Suprapubic skin (tissue), 4 donors: ENCODE measurements around the gene GAK. TPM values are rescaled to one million over a fixed set of nuclear protein-coding genes. Genes with fewer than 3 reads are reported as not detected.
"Not testable (repeated sequence)": the region's sequence is repeated elsewhere in the genome, so short reads cannot be mapped to it uniquely, and the experiment has no call there.

ENCODE experiments used
- DNase-seq, 2 donors: peaks; one replicate each; pipeline ENCODE4 v3.0.0-alpha.2; 2019; ENCODE audit warnings: low spot score in 2 of 2
- H3K27ac ChIP-seq: fragments of 200-600 bp; sonication (generic); one replicate; pipeline ENCODE4 v1.5.1; 2019
- H3K27me3 ChIP-seq: fragments of 200-600 bp; sonication (generic); one replicate; pipeline ENCODE4 v1.5.1; 2019
- H3K36me3 ChIP-seq: fragments of 200-600 bp; sonication (generic); one replicate; pipeline ENCODE4 v1.5.1; 2019
- H3K4me1 ChIP-seq: fragments of 200-600 bp; sonication (generic); one replicate; pipeline ENCODE4 v1.5.1; 2019
- H3K4me3 ChIP-seq: fragments of 200-600 bp; sonication (generic); one replicate; pipeline ENCODE4 v1.5.1; 2019; ENCODE audit warnings: mild to moderate bottlenecking
- H3K9me3 ChIP-seq: fragments of 200-600 bp; sonication (generic); one replicate; pipeline ENCODE4 v1.5.1; 2019
- EP300 ChIP-seq: sonication (generic); formaldehyde crosslinking; IDR thresholded peaks from one replicate; pipeline ENCODE4 v1.6.1; 2017; ENCODE audit warnings: antibody characterized with exemption
- POLR2A ChIP-seq, 2 donors: fragments of 450-650 bp; IDR thresholded peaks; one replicate each; pipeline ENCODE4 v1.6.1; 2017; ENCODE audit warnings: antibody characterized with exemption in 2 of 2, mild to moderate bottlenecking in 2 of 2, moderate library complexity in 2 of 2
- POLR2AphosphoS5 ChIP-seq, 3 donors: sonication (generic); formaldehyde crosslinking; IDR thresholded peaks; one replicate each; pipeline ENCODE4 v1.6.1; 2017; ENCODE audit warnings: antibody characterized with exemption in 3 of 3
- WGBS: methylation state at CpG from one replicate; pipeline ENCODE4 v1.1.5; 2018; 5-methylcytosine and 5-hydroxymethylcytosine counted together
- total RNA-seq, 4 donors: library from RNA; depleted of rRNA; stranded (reverse); fragments of >200 nt; gene quantifications; one replicate each; pipeline ENCODE4 v1.1.0, GENCODE V29; 2016
- TF ChIP-seq, protein P1 (sequence below), 2 donors: fragments of 200-600 bp in 1 of 2; fragments of 450-650 bp in 1 of 2; sonication (generic) in 1 of 2; IDR thresholded peaks; one replicate each; pipeline ENCODE4 v1.5.1; 2016 to 2019; ENCODE audit warnings: antibody characterized with exemption in 2 of 2, mild to moderate bottlenecking in 1 of 2, moderate library complexity in 1 of 2

Gene GAK
- total RNA-seq, result 100 to 1,000 TPM; 108 to 166 (median 132) TPM

DNA sequence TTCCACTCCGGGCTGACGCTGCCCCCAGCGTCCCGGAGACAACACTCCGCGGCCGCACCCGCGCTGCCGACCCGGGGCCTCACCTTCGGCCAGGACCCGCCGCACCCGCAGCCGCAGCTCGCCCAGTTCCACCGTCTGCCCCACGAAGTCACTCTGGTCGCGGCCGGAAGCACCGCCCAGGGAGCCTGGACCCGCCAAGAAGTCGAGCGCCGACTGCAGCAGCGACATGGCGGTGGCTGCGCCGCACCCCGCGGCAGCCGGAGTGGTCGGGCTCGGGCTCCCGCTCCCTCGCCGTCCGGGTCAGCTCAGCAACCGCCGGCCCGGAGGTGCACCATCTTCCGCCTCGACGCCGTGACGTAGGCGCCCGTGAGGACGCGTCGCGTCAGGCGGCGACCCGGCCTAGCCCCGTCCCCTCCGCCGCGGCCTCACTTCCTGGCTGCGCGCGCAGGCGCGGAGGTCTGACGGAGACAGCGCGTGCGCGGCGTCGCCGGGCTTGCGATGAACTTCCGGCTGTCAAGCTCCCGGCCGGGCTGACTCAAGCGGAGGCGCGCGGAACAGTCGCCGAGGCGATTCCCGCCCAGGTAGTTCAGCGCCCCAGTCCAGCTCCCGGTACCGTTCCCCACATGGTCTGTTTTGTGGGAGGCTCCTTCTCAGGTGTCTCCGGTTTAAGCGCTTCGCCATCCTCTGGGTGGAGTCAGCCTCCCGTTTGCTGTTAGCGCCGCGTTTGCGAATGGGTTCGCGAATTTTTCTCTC lies at the start of gene GAK, which contains the start of gene TMEM175:
GAK (minus strand) TSS at position 357 of the 753 bp plus-strand sequence; CDS start at position 228, 129 bp downstream.
TMEM175 (plus strand) TSS at position 501 of the 753 bp plus-strand sequence. CDS start 15,280 bp downstream, outside the sequence.
- WGBS, result 0% methylated on average over 25 of the region's 99 CpGs
- peaks cover 50% of the 10 kb centered on the region for H3K4me1 ChIP-seq
- H3K4me3 ChIP-seq, result peak within 1 kb of the TSS; percentile 96
- peak within 1 kb of the TSS; percentile 92 for H3K27ac ChIP-seq
- H3K9me3 ChIP-seq, result no peaks in the 10 kb centered on the region
- H3K36me3 ChIP-seq, result no peaks in the 10 kb centered on the region
- peak; percentile 96 to 97 for DNase-seq
- peak in 1 of 2 donors; percentile 60 for TF ChIP-seq POLR2A (IDR thresholded peaks at IDR 0.05)
- TF ChIP-seq, protein P1, sequence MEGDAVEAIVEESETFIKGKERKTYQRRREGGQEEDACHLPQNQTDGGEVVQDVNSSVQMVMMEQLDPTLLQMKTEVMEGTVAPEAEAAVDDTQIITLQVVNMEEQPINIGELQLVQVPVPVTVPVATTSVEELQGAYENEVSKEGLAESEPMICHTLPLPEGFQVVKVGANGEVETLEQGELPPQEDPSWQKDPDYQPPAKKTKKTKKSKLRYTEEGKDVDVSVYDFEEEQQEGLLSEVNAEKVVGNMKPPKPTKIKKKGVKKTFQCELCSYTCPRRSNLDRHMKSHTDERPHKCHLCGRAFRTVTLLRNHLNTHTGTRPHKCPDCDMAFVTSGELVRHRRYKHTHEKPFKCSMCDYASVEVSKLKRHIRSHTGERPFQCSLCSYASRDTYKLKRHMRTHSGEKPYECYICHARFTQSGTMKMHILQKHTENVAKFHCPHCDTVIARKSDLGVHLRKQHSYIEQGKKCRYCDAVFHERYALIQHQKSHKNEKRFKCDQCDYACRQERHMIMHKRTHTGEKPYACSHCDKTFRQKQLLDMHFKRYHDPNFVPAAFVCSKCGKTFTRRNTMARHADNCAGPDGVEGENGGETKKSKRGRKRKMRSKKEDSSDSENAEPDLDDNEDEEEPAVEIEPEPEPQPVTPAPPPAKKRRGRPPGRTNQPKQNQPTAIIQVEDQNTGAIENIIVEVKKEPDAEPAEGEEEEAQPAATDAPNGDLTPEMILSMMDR (IDR thresholded peaks at IDR 0.05), result no peak
- TF ChIP-seq POLR2AphosphoS5 (IDR thresholded peaks at IDR 0.05), result peak in 2 of 3 donors; percentile 7 to 86
- H3K27me3 ChIP-seq, result no peaks in the 10 kb centered on the region

DNA sequence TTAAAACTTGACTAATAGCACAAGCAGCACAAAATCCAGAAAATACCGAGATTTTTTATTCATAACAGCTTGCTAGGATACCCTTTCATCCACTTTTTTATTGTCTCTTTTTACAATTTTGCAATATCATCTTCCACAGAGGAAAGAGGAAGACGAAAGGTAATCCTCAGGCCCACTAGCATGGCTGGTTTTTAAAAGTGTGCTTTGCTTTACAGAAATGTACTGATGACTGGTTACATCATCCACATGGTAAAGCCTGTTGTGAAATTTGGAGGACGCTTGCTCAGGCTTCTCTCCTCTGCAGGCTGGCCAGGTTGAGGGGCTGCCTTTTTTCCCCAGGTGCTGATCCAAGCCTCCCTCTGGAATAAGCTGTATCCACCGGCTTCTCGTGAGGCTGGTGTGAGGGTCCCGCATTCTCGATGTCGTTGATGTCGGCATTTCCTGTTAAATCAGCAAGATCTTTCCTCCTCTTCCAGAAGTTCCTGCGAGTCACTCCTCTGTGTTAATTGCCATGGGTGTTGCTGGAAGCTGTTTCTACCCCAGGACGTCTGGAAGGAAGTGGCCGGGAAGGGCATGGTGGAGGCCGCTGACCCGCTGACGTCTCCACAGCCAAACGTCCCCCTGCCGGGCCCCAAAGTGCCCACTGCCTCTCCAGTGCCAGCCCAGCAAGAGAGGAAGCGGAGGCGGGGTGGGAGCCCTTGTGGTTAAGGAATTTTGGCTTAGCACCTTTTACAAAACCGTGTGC lies 47.0 kb upstream of the GAK start:
- no peaks in the 10 kb centered on the region for H3K36me3 ChIP-seq
- no peak overlapping the region for H3K27ac ChIP-seq
- no peaks in the 10 kb centered on the region for H3K4me1 ChIP-seq
- no peak overlapping the region for H3K4me3 ChIP-seq
- no peak for DNase-seq
- H3K27me3 ChIP-seq, result no peaks in the 10 kb centered on the region
- 62% methylated on average over 11 of the region's 20 CpGs for WGBS
- no peak for TF ChIP-seq POLR2AphosphoS5 (IDR thresholded peaks at IDR 0.05)
- no peaks in the 10 kb centered on the region for H3K9me3 ChIP-seq

DNA sequence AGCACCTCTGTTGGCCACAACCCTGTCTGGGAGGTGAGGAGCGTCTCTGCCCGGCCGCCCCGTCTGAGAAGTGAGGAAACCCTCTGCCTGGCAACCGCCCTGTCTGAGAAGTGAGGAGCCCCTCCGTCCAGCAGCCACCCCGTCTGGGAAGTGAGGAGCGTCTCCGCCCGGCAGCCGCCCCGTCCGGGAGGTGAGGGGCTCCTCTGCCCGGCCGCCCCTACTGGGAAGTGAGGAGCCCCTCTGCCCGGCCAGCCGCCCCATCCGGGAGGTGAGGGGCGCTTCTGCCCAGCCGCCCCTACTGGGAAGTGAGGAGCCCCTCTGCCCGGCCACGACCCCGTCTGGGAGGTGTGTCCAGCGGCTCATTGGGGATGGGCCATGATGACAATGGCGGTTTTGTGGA lies 43.9 kb upstream of the GAK start:
- not testable (repeated sequence) for H3K36me3 ChIP-seq, H3K27ac ChIP-seq, H3K27me3 ChIP-seq, DNase-seq, H3K4me3 ChIP-seq, H3K9me3 ChIP-seq
- H3K4me1 ChIP-seq, result peaks cover 25% of the 10 kb centered on the region
- WGBS, result 100% methylated on average over 12 of the region's 25 CpGs

DNA sequence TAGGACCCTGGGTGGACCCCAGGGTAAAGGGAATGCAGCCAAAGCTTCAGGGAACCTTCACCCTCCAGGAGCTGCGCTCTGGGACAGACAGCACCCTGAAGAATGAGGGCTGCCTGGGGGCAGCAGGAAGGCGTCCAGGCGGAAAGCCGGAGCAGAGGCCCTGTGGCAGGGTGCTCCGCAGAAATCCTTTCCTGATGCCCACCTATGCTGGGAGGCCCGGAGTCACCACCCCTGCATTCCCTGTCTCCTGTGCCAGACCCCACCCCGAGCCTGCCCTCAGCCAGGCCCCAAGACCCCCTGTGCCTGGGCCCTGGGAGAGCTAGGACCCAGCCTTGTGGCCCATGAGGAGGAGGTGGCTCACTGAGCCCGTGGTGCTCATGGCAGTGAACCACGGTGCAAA lies 42.6 kb upstream of the GAK start:
- Histone ChIP-seq H3K4me3 (no peak overlapping the region), H3K27me3 (no peaks in the 10 kb centered on the region), H3K27ac (no peak overlapping the region), H3K4me1 (peaks cover 35% of the 10 kb centered on the region), H3K9me3 (no peaks in the 10 kb centered on the region), H3K36me3 (no peaks in the 10 kb centered on the region)
- TF ChIP-seq, protein P1 (IDR thresholded peaks at IDR 0.05), result no peak
- TF ChIP-seq EP300 (no peak), POLR2AphosphoS5 (IDR thresholded peaks at IDR 0.05) (no peak), POLR2A (IDR thresholded peaks at IDR 0.05) (no peak)
- WGBS, result 78% methylated on average over 7 of the region's 9 CpGs
- no peak for DNase-seq

DNA sequence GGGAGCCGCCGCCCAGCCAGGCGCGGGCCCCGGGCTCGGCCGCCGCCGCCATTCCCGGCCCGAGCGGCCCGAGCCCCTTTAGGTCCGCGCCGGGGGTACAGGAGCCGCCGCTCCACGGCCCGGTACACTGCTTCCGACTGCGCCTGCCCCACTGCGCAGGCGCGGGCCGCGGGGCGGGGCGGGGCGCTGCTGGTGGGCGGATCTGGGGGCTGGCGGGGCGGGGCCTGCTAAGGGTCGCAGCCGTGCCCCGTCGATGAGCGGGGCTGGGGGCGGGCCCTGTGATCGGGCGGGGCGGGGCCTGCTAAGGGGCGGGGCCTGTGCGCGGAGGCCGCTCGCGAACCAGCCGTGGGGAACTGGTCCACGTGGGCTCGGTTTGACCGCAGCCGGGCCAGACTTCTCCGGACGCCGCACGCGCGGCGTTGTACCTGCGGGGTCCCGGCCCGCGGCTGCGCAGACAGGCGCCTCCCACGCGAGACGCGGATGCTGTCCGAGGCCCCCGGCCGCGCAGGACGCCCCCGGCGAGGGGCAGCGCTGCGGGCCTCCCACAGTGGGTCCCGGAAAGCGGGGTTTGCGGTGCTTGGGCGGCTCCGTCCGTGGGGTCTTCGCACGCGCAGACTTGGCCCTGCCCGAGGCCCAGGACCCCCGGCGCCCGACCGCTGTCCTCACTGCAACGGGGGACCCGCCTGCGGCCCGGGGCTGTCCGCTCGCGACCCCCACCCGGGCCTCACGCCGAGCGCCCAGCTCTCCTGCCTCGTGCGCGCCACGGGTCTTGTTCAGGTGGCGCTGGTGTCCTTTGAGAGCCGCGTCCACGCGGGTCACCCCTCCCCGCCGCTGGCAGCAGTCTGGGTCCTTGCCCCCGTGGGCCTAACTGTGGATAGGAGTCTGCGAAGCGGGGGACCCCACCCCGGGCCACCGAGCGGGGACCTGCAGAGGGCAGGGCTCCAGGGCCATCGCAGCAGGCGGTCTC lies 41.6 kb upstream of the GAK start, which contains the start of gene DGKQ:
DGKQ (minus strand) TSS at position 139 of the 967 bp plus-strand sequence; CDS start at position 52, 87 bp downstream.
- Histone ChIP-seq H3K9me3 (no peaks in the 10 kb centered on the region), H3K36me3 (no peaks in the 10 kb centered on the region), H3K27me3 (no peaks in the 10 kb centered on the region), H3K27ac (no peak within 1 kb of the TSS), H3K4me3 (peak within 1 kb of the TSS; percentile 76), H3K4me1 (peaks cover 35% of the 10 kb centered on the region)
- 64% methylated on average over 37 of the region's 123 CpGs for WGBS
- DNase-seq, result peak; percentile 91 to 93
- TF ChIP-seq, protein P1 (IDR thresholded peaks at IDR 0.05), result no peak
